Endothelial cell of umbilical vein (primary cell): ENCODE data around the gene RND3. TPM values are rescaled to one million over a fixed set of nuclear protein-coding genes. Genes with fewer than 3 reads are reported as not detected.
A peak's percentile ranks its signal among the peaks of the same experiment; 100 is the strongest.

ENCODE experiments used
- BruUV-seq: library from RNA; stranded (reverse); fragments of 400-500 nt; replicated peaks from 2 replicates; lab custom pipeline; 2021; lab: Mats Ljungman, UMichigan
- CTCF ChIA-PET: fragments of 300-600, 350-600 bp; sonication (Branson Sonifier 250); formaldehyde crosslinking; loops from one replicate; lab custom pipeline; 2021; ENCODE audit warnings: antibody characterized with exemption, inconsistent platforms; lab: Charles Lee
- POLR2A ChIA-PET: fragments of 300-600, 350-600 bp; sonication (Branson Sonifier 250); formaldehyde crosslinking; loops from one replicate; lab custom pipeline; 2021; ENCODE audit warnings: antibody characterized with exemption, inconsistent platforms; lab: Charles Lee
- DNase-seq: peaks from one replicate; pipeline ENCODE4 v3.0.0-alpha.2; 2011; ENCODE audit warnings: low read depth, low spot score
- FAIRE-seq: peaks from 2 replicates; lab custom pipeline; 2011; peaks lifted over from hg19 to GRCh38; lab: Jason Lieb, UNC
- H2AFZ ChIP-seq: 2 replicates; pipeline ENCODE4 v1.6.0; 2012; ENCODE audit warnings: low read depth, low read length, control low read depth, inconsistent platforms
- H3K27ac ChIP-seq: 2 replicates; pipeline ENCODE4 v1.5.1; 2011; ENCODE audit warnings: low read depth, mild to moderate bottlenecking, control low read depth, low read length, moderate library complexity; ENCODE audit not compliant: insufficient read depth
- H3K27me3 ChIP-seq, 2 experiments: 2 replicates each; pipeline versions ENCODE4 v1.6.0 to v1.6.1; 2011; ENCODE audit warnings: low read length in 2 of 2, mixed read lengths in 1 of 2; ENCODE audit not compliant: control insufficient read depth in 2 of 2, insufficient read depth in 2 of 2
- H3K36me3 ChIP-seq, 2 experiments: 2 replicates in 1 of 2; 3 replicates in 1 of 2; pipeline ENCODE4 v1.5.1; 2011; ENCODE audit warnings: low read length in 2 of 2, mild to moderate bottlenecking in 1 of 2, moderate library complexity in 1 of 2; ENCODE audit not compliant: control insufficient read depth in 2 of 2, insufficient read depth in 2 of 2; ENCODE audit errors: extremely low read depth in 1 of 2
- H3K4me1 ChIP-seq: 3 replicates; pipeline ENCODE4 v1.5.1; 2011; ENCODE audit warnings: mild to moderate bottlenecking, low read length; ENCODE audit not compliant: control insufficient read depth, insufficient read depth; ENCODE audit errors: extremely low read depth
- H3K4me2 ChIP-seq: 2 replicates; pipeline ENCODE4 v1.6.1; 2011; ENCODE audit warnings: low read length, control low read depth, mixed read lengths; ENCODE audit not compliant: insufficient read depth
- H3K4me3 ChIP-seq, 3 experiments: fragments of 200-600 bp in 1 of 3; sonication (generic), shearing (Covaris generic) in 1 of 3; replicated peaks in 1 of 3; 2 replicates each; pipeline ENCODE4 v1.5.1; 2011 to 2016; ENCODE audit warnings: control low read depth in 3 of 3, low read length in 3 of 3, mild to moderate bottlenecking in 2 of 3, inconsistent platforms in 1 of 3, low read depth in 1 of 3, moderate library complexity in 1 of 3; ENCODE audit not compliant: insufficient read depth in 1 of 3
- H3K79me2 ChIP-seq: 2 replicates; pipeline ENCODE4 v1.6.0; 2012; ENCODE audit warnings: low read length, inconsistent platforms; ENCODE audit not compliant: control insufficient read depth, insufficient read depth
- H3K9ac ChIP-seq: replicated peaks from 2 replicates; pipeline ENCODE3; 2011; ENCODE audit warnings: low read length, control low read depth; ENCODE audit not compliant: insufficient read depth; ENCODE audit errors: extremely low read depth
- H3K9me1 ChIP-seq: replicated peaks from 3 replicates; pipeline ENCODE4 v1.6.0; 2011; ENCODE audit warnings: mild to moderate bottlenecking, low read length; ENCODE audit not compliant: control insufficient read depth, insufficient read depth; ENCODE audit errors: extremely low read depth
- H3K9me3 ChIP-seq: replicated peaks from 2 replicates; pipeline ENCODE4 v1.5.1; 2012; ENCODE audit warnings: low read length, inconsistent platforms; ENCODE audit not compliant: control insufficient read depth, insufficient read depth
- H4K20me1 ChIP-seq: replicated peaks from 2 replicates; pipeline ENCODE3; 2011; ENCODE audit warnings: mild to moderate bottlenecking, low read length; ENCODE audit not compliant: control insufficient read depth, insufficient read depth; ENCODE audit errors: extremely low read depth
- FOS ChIP-seq: IDR thresholded peaks from 2 replicates; pipeline ENCODE4 v1.6.1; 2011; ENCODE audit warnings: mild to moderate bottlenecking, low read length, moderate library complexity, borderline replicate concordance; ENCODE audit not compliant: insufficient read depth
- GATA2 ChIP-seq: IDR thresholded peaks from 2 replicates; pipeline ENCODE4 v1.7.0; 2011; ENCODE audit warnings: low read depth, mild to moderate bottlenecking, moderate library complexity, mixed read lengths, low read length; ENCODE audit not compliant: insufficient read length, insufficient read depth
- JUN ChIP-seq: IDR thresholded peaks from 2 replicates; pipeline ENCODE4 v1.6.1; 2011; ENCODE audit warnings: borderline replicate concordance, low read depth; ENCODE audit not compliant: insufficient read length, insufficient read depth
- MAX ChIP-seq: IDR thresholded peaks from 2 replicates; pipeline ENCODE4 v1.6.1; 2011; ENCODE audit not compliant: insufficient read depth, insufficient read length
- MYC ChIP-seq: IDR thresholded peaks from one replicate; pipeline ENCODE4 v1.6.1; 2011; ENCODE audit warnings: mild to moderate bottlenecking, low read depth, low read length
- POLR2AphosphoS5 ChIP-seq: IDR thresholded peaks from 2 replicates; pipeline ENCODE4 v1.6.1; 2012; ENCODE audit warnings: low read depth, mild to moderate bottlenecking, control low read depth, low read length, moderate library complexity; ENCODE audit not compliant: insufficient read depth
- dilution Hi-C: fragments of 300-500 bp; cut with MboI; formaldehyde crosslinking; loops from one replicate; pipeline ENCODE4 v1.15.0; 2019; ENCODE audit warnings: low sequenced_read_pairs; ENCODE audit not compliant: extremely low pct_ligation_motif_present
- intact Hi-C: fragments of 100-400 bp; cut with micrococcal nuclease; formaldehyde crosslinking; loops from one replicate; pipeline ENCODE4 v1.10.0; 2022
- polyA plus RNA-seq, 4 experiments: library from polyadenylated mRNA; depleted of rRNA in 3 of 4; stranded (reverse) in 3 of 4; unstranded in 1 of 4; fragments of >200 nt; gene quantifications; 2 replicates each; pipeline versions ENCODE4 v1.2.1 to v1.2.3, GENCODE V29; 2011 to 2012; ENCODE audit warnings: missing spikeins in 1 of 4
- total RNA-seq: library from RNA; stranded (reverse); gene quantifications from 2 replicates; pipeline ENCODE4 v1.2.3, GENCODE V29; 2021
- TF ChIP-seq, protein P1 (sequence below), 2 donors: IDR thresholded peaks; 1 replicate in 1 of 2; 2 replicates in 1 of 2; pipeline ENCODE4 v1.5.1; 2011; ENCODE audit warnings: low read length in 2 of 2, mild to moderate bottlenecking in 2 of 2, moderate library complexity in 2 of 2, control low read depth in 1 of 2, inconsistent platforms in 1 of 2, low read depth in 1 of 2; ENCODE audit not compliant: insufficient read depth in 1 of 2; ENCODE audit errors: extremely low read depth in 1 of 2

Gene RND3
- total and polyA plus RNA-seq, 2 donors (not counting 3 experiments of a cell fraction or from before 2014, with no cell fraction given) = 53.3 to 158 TPM

DNA sequence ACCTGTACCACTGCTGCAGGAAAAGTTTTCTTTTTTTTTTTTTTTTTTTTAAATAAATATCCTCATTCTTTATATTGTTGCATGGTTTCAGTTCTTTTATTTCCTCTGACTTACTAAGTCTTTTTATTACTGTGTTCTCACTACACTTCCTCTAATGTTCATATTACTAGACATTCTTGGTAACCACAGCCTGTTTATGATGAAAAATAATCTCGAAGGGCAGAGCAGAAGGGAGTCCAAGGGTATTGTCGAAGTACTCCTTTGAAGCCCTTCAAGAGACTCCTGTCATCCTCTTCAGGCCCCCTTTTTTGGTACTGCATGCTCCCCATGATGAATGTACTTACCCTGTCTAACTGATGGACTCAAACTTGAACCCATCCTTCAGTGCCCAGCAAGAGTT, 61.2 kb downstream of the RND3 start:
- Histone ChIP-seq H3K79me2 (no peaks in the 10 kb centered on the region), H3K9me3 (no peaks in the 10 kb centered on the region), H4K20me1 (no peaks in the 10 kb centered on the region), H2AFZ (no peak overlapping the region), H3K4me2 (peak overlapping the region; percentile 84), H3K9me1 (no peaks in the 10 kb centered on the region), H3K9ac (no peak overlapping the region), H3K4me3 (no peak overlapping the region), H3K27ac (no peak overlapping the region), H3K4me1 (peaks cover 17% of the 10 kb centered on the region), H3K36me3 (no peaks in the 10 kb centered on the region), H3K27me3 (no peaks in the 10 kb centered on the region)
- peak; percentile 13 for DNase-seq
- no TSS peak for BruUV-seq
- intact Hi-C loops (loop anchor here (5.0 to 10.0 kb wide), 2 partner anchors 486 to 632 kb away; no protein-coding TSS in a partner anchor), dilution Hi-C loops (no loop called here)
- no peak for TF ChIP-seq GATA2
- TF ChIP-seq FOS = no peak
- TF ChIP-seq MAX = no peak
- TF ChIP-seq POLR2AphosphoS5 = no peak
- TF ChIP-seq MYC = no peak
- TF ChIP-seq, protein P1, sequence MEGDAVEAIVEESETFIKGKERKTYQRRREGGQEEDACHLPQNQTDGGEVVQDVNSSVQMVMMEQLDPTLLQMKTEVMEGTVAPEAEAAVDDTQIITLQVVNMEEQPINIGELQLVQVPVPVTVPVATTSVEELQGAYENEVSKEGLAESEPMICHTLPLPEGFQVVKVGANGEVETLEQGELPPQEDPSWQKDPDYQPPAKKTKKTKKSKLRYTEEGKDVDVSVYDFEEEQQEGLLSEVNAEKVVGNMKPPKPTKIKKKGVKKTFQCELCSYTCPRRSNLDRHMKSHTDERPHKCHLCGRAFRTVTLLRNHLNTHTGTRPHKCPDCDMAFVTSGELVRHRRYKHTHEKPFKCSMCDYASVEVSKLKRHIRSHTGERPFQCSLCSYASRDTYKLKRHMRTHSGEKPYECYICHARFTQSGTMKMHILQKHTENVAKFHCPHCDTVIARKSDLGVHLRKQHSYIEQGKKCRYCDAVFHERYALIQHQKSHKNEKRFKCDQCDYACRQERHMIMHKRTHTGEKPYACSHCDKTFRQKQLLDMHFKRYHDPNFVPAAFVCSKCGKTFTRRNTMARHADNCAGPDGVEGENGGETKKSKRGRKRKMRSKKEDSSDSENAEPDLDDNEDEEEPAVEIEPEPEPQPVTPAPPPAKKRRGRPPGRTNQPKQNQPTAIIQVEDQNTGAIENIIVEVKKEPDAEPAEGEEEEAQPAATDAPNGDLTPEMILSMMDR (IDR thresholded peaks at IDR 0.05; ENCODE audit: extremely low read depth in 1 of 2, insufficient read depth in 1 of 2, low read depth in 1 of 2, low read length in 2 of 2) = no peak
- no peak for TF ChIP-seq JUN
- ChIA-PET CTCF (interaction anchor here (1.2 to 2.6 kb wide), 5 partner anchors 41 to 780 kb away, joined by 4 to 21 read pairs (median 13); no protein-coding TSS in a partner anchor), POLR2A (interaction anchor here (0.7 kb wide), 1 partner anchor 14 kb away, joined by 4 read pairs; no protein-coding TSS in a partner anchor)
- FAIRE-seq = no peak
